Activated CD4-positive, alpha-beta T cell treated with anti-CD3 and anti-CD28 coated beads, Interleukin-2, amount 50 U/mL, for 24 hours (primary cell): Measurements from ENCODE around the gene ZNF576.
"Not testable (repeated sequence)": the region's sequence is repeated elsewhere in the genome, so short reads cannot be mapped to it uniquely, and the experiment has no call there.

ENCODE experiments used
- DNase-seq, 2 donors: peaks; one replicate each; pipeline ENCODE4 v3.0.0-alpha.2; 2020; ENCODE audit warnings: low read depth in 1 of 2, low spot score in 1 of 2

ZNF576 gene

DNA sequence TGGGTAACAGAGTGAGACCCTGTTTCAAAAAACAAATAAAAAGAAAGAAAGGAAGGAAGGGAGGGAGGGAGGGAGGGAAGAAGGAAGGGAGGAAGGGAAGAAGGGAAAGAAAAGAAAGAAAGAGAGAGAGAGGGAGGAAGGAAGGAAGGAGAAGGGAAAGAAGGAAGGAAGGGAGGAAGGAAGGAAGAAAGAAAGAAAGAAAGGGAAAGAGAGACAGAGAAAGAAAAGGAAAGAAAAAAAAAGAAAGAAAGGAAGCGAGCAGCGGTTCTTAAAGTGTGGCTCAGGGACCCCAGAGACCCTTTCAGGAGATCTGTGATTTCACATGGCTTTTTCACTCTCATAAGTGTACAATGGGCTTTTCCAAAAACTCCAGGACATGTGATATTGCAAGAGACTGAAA lies 53.1 kb downstream of the ZNF576 start:
- DNase-seq: no peak

DNA sequence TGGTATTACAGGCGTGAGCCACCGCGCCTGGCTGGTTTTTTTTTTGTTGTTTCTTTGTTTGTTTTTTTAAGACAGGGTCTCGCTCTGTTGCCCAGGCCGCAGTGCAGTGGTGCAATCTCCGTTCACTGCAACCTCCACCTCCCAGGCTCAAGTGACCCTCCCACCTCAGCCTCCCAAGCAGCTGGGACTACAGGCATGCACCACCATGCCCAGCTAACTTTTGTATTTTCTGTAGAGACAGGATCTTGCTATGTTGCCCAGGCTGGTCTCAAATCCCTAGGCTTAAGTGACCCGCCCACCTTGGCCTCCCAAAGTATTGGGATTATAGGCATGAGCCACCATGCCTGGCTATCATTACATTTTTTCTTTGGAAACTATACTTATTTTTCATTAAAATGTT lies 53.9 kb downstream of the ZNF576 start:
- DNase-seq: not testable (repeated sequence)
